HG02970 (cell line): Measurements from ENCODE around the gene SEC16A.

Source experiments
- ATAC-seq: cut with Tn5 transposase; IDR thresholded peaks from one replicate; pipeline ENCODE4 v1.9.1; 2021; ENCODE audit warnings: mild to moderate bottlenecking, moderate library complexity, moderate number of reproducible peaks; ENCODE audit not compliant: unreplicated experiment, low FRiP score

Gene SEC16A

GRCh38 chr9:136518623-136519022, 35.8 kb upstream of the SEC16A start:
- ATAC-seq: no peak

- ATAC-seq: no peak
Observed at GRCh38 chr9:136517950-136518349, 35.1 kb upstream of the SEC16A start.

GRCh38 chr9:136517012-136517743, 34.3 kb upstream of the SEC16A start:
- ATAC-seq: no peak

GRCh38 chr9:136516191-136516654, 33.4 kb upstream of the SEC16A start:
- ATAC-seq: no peak

DNA sequence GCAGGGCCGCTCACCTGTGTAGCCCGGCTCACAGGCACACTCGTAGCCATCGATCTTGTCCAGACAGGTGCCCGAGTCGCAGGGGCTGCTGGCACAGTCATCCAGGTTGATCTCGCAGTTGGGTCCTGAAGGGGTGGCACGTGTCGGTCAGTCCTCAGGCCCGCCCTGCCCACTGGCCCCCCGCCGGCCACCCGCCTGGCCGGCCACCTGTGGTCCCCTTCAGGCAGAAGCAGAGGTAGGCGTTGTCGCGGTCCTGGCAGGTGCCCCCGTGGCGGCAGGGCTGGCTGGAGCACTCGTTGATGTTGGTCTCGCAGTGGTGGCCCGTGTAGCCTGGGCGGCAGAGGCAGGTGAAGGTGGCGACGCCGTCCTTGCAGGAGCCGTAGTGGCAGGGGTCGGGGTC, 32.4 kb upstream of the SEC16A start:
- ATAC-seq: no peak

DNA sequence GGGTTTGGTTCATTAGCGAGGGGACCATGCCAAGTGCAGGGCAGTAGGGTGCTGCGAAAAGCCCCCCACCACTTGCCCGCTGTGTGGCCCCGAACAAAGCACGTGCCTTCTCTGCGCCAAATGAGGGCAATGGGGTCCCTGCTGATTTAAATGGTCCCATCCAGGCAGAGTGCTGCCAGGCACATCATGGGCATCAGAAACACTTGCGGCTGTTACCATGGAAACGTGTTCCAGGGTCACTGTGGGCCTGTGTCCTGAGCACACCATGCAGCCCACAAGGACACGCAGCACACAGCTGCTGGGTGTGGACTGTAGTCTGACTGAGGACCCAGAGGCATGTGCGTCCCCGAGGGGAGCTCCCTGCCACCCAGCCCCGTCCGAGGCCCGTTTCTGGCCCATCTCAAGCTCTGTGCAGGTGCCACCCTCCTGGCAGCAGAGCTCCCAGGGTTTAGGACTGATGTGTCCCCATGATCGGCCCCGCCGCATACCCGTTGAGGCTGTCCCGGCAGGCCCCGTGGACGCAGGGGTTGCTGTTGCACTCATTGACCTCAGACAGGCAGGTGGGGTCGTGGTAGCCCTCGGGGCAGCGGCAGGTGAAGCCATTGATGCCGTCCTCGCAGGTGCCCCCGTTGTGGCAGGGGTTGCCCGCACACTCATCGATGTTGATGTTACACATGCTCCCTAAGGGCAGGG, 31.3 kb upstream of the SEC16A start:
- ATAC-seq: no peak

- ATAC-seq: no peak
Observed at GRCh38 chr9:136513191-136513590, 30.4 kb upstream of the SEC16A start.

DNA sequence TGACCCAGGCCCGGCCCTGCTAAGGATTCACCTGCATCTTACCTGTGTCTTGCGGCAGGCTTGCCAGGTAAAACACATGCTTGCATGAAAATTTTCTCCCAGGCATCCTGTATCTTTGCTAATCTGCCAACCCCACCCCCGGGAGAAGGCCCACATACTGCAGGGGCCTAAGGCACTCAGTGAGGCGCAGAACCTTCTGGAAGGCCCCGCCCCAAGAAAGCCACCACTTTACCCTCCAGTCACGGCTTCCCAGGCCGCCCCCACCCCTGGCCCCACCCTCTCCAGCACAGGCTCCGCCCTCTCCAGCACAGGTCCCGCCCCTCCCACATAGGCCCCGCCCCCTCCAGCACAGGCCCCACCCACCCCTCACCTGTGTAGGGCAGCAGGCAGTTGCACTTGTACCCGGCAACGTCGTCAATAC, 29.8 kb upstream of the SEC16A start:
- no peak for ATAC-seq

DNA sequence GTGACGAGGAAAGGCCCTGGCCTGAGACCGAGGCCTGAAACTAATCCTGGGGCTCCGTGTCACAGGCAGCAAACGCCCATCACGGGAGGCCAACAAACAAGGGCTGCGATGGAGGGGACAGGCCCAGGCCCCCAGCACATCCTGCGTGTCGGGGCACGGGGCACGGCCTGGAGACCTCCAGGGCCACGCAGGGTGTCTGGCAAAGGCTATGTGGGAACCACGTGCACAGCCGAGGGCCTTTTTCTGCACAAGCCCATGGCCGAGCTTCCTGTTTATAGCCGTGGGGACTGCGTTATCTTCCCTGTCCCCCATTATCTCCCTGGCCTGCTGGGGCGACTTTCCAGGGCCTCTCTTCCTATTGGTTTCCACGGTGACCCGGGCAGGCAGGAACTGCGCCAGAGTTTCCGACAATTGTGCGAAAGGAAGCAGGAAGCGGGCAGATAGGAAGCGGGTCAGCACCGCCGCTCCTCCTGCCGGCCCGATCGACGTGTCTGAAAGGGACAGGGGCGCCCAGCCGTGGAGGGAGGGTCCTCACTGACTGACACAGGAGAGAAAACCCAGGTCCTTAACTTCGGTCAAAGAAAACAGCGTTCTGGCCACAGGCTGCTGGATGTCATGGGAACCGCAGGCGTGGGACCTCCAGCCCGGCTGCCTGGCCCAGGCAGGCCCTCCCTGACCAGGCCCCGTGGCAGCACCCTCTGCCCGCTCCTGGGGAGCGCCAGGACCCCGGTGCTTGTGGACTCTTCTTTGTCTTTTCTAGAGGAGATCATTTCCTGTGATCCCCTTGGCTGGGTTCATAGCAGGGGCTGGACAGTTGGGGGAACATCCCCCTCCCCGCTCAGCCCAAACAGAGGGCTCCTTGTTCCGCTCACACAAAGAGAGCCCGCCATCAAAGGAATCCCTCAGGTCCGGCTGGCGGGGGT, 29.1 kb upstream of the SEC16A start:
- no peak for ATAC-seq

DNA sequence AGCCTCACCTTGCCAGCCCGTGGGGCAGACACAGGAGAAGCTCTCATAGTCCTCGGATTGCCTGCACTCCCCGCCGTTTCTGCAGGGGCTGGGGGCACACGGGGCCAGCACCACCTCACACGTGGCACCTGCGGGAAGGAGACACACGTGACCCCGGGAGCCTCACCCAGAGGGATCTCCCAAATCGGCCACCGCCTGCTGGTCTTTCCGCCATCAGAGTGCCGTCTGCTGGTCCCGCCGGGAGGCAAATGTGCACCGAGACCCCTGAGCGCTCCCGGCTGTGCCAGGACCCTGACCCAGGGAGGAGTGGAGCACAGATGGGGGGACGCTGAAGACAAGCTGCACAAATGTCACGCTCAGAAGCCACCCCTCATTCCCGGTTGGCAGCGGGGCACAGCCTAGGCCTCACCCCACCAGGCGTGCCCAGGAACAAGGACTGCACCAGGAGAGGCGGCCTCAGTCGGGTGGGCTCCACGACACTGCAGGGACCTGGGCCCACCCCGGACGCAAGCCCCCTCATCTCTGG, 28.4 kb upstream of the SEC16A start:
- ATAC-seq: no peak

GRCh38 chr9:136510561-136510960, 27.7 kb upstream of the SEC16A start:
- no peak for ATAC-seq

DNA sequence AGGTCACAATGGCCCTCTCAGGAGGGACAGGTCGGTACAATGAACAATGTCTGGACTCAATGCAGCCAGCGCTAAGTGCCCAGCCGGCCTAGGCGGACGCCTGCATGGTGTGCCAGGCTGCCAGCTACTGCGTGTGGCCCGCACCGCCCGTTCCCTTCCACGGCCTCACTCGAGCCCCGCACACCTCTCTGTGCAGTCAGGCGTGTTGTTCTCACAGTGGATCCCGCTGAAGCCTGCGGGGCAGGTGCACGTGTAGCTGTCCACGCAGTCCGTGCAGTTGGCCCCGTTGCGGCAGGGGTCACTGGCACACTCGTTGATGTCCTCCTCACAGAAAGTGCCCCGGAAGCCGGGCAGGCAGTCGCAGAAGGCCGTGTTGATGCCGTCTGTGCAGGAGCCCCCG, 26.7 kb upstream of the SEC16A start:
- ATAC-seq: no peak

DNA sequence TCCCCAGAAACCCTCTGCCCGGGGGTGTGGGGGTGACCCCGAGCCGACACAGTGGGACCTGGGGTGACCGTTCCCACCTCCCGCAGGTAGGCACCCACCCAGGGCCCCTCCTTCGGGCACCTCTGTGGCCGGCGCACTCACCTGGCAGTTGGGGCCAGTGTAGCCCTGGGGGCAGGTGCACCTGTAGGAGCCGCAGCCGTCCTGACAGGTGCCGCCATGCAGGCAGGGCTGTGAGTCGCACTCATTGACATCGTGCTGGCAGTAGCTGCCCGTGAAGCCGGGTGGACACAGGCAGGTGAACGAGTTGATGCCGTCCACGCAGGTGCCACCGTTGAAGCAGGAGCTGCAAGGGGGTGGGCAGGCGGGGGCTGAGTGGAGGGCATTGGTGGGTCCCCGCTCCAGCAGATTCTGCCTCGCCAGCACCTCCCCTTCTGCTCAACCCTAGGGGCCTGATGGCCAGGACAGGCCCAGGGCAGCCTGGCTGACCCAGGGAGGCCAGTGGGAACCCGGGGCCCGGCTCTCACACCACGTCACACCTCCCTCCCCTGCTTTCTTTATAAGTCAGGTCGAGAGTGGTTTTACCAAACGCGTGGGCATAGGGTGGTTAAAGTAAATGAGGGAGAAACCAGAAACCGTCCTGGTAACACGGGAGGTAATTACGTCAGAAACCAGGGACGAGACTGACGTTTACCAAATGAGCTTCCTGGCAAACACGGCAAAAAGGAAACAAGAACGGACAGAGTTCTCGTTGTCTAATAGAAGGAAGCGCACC, 26.1 kb upstream of the SEC16A start:
- ATAC-seq: no peak

- ATAC-seq: no peak
Observed at GRCh38 chr9:136507992-136508375, 25.1 kb upstream of the SEC16A start.

- ATAC-seq: no peak
Observed at GRCh38 chr9:136507221-136507991, 24.6 kb upstream of the SEC16A start.

DNA sequence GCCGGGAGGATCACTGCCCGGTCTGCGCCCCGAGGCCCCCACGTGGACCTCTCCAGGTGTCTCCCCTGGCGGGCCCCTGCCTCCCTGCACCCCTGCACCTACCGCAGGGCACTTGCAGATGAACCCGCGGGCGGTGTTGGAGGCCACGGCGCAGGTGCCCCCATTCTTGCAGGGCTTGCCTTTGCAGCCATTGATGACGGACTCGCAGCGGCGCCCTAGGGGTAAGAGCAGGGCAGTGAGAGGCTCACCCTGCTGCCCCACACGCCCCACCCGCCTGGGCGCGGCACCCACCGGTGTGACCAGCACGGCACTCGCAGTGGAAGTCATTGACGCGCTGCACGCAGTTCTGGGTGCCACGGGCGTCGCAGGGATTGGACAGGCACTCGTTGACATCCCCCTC, 23.6 kb upstream of the SEC16A start:
- ATAC-seq: no peak

- ATAC-seq: no peak
Observed at GRCh38 chr9:136505406-136506403, 22.9 kb upstream of the SEC16A start.
